ENCODE results near the gene SMIM23. TPM values are rescaled to one million over a fixed set of nuclear protein-coding genes. Genes with fewer than 3 reads are reported as not detected.

Gene SMIM23
- total and polyA plus RNA-seq, 2 experiments from 2014 or later = not detected

DNA sequence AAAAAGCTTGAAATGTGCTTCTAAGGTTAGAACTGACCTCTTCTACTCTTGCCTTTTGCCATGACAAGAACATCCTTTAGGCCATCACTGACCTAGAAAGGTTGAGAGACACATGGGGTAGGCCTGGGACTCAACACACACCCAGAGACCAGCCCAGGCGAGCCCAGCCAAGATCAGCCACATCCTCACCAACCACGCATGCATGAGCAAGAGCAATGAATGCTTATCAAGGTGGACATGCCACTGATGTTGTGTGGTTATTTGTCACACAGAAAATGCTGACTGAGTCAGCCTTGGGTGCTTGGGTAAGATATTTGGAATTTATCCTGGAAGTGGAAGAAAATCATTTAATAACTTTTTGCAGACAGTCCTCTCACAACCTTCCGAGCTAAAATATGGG, 39.4 kb downstream of the SMIM23 start:
- ATAC-seq (no peak), DNase-seq (ENCODE audit: low spot score) (no peak)
- no peaks in the 10 kb centered on the region for H3K4me1 Mint-ChIP-seq
- no peaks in the 10 kb centered on the region for H3K9me3 Mint-ChIP-seq
- Histone ChIP-seq H3K27ac (ENCODE audit: low read depth) (no peak overlapping the region), H3K4me3 (no peak overlapping the region), H3K79me2 (replicated peaks; ENCODE audit: insufficient read depth) (no peaks in the 10 kb centered on the region), H3K27me3 (ENCODE audit: insufficient read depth) (no peaks in the 10 kb centered on the region), H3K36me3 (ENCODE audit: insufficient read depth) (no peaks in the 10 kb centered on the region), H4K20me1 (replicated peaks; ENCODE audit: insufficient read depth) (no peaks in the 10 kb centered on the region), H3K4me2 (no peak overlapping the region), H3K4me1 (ENCODE audit: insufficient read depth) (no peaks in the 10 kb centered on the region), H3F3A (replicated peaks; ENCODE audit: low read depth) (no peaks in the 10 kb centered on the region), H2AFZ (no peak overlapping the region), H3K9me2 (ENCODE audit: insufficient read depth) (peaks cover 6% of the 10 kb centered on the region; the same call in 1 of the 2 replicates)
- no peaks in the 10 kb centered on the region for H3K36me3 Mint-ChIP-seq (ENCODE audit: low read depth)
- no peak overlapping the region for H3K4me3 Mint-ChIP-seq
- peaks cover 2% of the 10 kb centered on the region for H3K27me3 Mint-ChIP-seq (ENCODE audit: insufficient read depth, low read depth, poor library complexity)
- TF ChIP-seq CREB1 (CRISPR knock-in tag; IDR thresholded peaks at IDR 0.05; ENCODE audit: low read depth) (no peak), STAT1 (IDR thresholded peaks at IDR 0.05; ENCODE audit: unreplicated experiment) (no peak), POLR2AphosphoS5 (IDR thresholded peaks at IDR 0.05; ENCODE audit: low read depth) (no peak), ZNF114 (CRISPR knock-in tag; IDR thresholded peaks at IDR 0.05) (no peak), EZH2 (IDR thresholded peaks at IDR 0.05; ENCODE audit: low read depth, unreplicated experiment) (no peak), NANOG (IDR thresholded peaks at IDR 0.05; ENCODE audit: borderline replicate concordance) (no peak), EZH2phosphoT487 (IDR thresholded peaks at IDR 0.05; ENCODE audit: unreplicated experiment) (no peak), ZNF331 (CRISPR knock-in tag; IDR thresholded peaks at IDR 0.05; ENCODE audit: low read depth) (no peak), JUNB (IDR thresholded peaks at IDR 0.05; ENCODE audit: unreplicated experiment) (no peak)
- TF ChIP-seq, protein P1, sequence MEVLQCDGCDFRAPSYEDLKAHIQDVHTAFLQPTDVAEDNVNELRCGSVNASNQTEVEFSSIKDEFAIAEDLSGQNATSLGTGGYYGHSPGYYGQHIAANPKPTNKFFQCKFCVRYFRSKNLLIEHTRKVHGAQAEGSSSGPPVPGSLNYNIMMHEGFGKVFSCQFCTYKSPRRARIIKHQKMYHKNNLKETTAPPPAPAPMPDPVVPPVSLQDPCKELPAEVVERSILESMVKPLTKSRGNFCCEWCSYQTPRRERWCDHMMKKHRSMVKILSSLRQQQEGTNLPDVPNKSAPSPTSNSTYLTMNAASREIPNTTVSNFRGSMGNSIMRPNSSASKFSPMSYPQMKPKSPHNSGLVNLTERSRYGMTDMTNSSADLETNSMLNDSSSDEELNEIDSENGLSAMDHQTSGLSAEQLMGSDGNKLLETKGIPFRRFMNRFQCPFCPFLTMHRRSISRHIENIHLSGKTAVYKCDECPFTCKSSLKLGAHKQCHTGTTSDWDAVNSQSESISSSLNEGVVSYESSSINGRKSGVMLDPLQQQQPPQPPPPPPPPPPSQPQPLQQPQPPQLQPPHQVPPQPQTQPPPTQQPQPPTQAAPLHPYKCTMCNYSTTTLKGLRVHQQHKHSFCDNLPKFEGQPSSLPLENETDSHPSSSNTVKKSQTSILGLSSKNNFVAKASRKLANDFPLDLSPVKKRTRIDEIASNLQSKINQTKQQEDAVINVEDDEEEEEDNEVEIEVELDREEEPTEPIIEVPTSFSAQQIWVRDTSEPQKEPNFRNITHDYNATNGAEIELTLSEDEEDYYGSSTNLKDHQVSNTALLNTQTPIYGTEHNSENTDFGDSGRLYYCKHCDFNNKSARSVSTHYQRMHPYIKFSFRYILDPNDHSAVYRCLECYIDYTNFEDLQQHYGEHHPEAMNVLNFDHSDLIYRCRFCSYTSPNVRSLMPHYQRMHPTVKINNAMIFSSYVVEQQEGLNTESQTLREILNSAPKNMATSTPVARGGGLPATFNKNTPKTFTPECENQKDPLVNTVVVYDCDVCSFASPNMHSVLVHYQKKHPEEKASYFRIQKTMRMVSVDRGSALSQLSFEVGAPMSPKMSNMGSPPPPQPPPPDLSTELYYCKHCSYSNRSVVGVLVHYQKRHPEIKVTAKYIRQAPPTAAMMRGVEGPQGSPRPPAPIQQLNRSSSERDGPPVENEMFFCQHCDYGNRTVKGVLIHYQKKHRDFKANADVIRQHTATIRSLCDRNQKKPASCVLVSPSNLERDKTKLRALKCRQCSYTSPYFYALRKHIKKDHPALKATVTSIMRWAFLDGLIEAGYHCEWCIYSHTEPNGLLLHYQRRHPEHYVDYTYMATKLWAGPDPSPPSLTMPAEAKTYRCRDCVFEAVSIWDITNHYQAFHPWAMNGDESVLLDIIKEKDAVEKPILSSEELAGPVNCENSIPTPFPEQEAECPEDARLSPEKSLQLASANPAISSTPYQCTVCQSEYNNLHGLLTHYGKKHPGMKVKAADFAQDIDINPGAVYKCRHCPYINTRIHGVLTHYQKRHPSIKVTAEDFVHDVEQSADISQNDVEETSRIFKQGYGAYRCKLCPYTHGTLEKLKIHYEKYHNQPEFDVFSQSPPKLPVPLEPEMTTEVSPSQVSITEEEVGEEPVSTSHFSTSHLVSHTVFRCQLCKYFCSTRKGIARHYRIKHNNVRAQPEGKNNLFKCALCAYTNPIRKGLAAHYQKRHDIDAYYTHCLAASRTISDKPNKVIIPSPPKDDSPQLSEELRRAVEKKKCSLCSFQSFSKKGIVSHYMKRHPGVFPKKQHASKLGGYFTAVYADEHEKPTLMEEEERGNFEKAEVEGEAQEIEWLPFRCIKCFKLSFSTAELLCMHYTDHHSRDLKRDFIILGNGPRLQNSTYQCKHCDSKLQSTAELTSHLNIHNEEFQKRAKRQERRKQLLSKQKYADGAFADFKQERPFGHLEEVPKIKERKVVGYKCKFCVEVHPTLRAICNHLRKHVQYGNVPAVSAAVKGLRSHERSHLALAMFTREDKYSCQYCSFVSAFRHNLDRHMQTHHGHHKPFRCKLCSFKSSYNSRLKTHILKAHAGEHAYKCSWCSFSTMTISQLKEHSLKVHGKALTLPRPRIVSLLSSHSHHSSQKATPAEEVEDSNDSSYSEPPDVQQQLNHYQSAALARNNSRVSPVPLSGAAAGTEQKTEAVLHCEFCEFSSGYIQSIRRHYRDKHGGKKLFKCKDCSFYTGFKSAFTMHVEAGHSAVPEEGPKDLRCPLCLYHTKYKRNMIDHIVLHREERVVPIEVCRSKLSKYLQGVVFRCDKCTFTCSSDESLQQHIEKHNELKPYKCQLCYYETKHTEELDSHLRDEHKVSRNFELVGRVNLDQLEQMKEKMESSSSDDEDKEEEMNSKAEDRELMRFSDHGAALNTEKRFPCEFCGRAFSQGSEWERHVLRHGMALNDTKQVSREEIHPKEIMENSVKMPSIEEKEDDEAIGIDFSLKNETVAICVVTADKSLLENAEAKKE (CRISPR knock-in tag; IDR thresholded peaks at IDR 0.05) = no peak
- TF ChIP-seq, protein P2, sequence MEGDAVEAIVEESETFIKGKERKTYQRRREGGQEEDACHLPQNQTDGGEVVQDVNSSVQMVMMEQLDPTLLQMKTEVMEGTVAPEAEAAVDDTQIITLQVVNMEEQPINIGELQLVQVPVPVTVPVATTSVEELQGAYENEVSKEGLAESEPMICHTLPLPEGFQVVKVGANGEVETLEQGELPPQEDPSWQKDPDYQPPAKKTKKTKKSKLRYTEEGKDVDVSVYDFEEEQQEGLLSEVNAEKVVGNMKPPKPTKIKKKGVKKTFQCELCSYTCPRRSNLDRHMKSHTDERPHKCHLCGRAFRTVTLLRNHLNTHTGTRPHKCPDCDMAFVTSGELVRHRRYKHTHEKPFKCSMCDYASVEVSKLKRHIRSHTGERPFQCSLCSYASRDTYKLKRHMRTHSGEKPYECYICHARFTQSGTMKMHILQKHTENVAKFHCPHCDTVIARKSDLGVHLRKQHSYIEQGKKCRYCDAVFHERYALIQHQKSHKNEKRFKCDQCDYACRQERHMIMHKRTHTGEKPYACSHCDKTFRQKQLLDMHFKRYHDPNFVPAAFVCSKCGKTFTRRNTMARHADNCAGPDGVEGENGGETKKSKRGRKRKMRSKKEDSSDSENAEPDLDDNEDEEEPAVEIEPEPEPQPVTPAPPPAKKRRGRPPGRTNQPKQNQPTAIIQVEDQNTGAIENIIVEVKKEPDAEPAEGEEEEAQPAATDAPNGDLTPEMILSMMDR (conservative IDR thresholded peaks at IDR 0.05; ENCODE audit: low read depth in 2 of 2) = no peak
- TF ChIP-seq, protein P3, sequence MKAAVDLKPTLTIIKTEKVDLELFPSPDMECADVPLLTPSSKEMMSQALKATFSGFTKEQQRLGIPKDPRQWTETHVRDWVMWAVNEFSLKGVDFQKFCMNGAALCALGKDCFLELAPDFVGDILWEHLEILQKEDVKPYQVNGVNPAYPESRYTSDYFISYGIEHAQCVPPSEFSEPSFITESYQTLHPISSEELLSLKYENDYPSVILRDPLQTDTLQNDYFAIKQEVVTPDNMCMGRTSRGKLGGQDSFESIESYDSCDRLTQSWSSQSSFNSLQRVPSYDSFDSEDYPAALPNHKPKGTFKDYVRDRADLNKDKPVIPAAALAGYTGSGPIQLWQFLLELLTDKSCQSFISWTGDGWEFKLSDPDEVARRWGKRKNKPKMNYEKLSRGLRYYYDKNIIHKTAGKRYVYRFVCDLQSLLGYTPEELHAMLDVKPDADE (IDR thresholded peaks at IDR 0.05) = no peak
- TF ChIP-seq, protein P4, sequence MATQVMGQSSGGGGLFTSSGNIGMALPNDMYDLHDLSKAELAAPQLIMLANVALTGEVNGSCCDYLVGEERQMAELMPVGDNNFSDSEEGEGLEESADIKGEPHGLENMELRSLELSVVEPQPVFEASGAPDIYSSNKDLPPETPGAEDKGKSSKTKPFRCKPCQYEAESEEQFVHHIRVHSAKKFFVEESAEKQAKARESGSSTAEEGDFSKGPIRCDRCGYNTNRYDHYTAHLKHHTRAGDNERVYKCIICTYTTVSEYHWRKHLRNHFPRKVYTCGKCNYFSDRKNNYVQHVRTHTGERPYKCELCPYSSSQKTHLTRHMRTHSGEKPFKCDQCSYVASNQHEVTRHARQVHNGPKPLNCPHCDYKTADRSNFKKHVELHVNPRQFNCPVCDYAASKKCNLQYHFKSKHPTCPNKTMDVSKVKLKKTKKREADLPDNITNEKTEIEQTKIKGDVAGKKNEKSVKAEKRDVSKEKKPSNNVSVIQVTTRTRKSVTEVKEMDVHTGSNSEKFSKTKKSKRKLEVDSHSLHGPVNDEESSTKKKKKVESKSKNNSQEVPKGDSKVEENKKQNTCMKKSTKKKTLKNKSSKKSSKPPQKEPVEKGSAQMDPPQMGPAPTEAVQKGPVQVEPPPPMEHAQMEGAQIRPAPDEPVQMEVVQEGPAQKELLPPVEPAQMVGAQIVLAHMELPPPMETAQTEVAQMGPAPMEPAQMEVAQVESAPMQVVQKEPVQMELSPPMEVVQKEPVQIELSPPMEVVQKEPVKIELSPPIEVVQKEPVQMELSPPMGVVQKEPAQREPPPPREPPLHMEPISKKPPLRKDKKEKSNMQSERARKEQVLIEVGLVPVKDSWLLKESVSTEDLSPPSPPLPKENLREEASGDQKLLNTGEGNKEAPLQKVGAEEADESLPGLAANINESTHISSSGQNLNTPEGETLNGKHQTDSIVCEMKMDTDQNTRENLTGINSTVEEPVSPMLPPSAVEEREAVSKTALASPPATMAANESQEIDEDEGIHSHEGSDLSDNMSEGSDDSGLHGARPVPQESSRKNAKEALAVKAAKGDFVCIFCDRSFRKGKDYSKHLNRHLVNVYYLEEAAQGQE (IDR thresholded peaks at IDR 0.05; ENCODE audit: unreplicated experiment) = no peak
- H3K27ac Mint-ChIP-seq = no peak overlapping the region
